BLaER1 (cell line): Measurements from ENCODE around the gene BASP1.

Source experiments
- H3K27ac ChIP-seq: shearing (Covaris generic); formaldehyde crosslinking; 2 replicates; pipeline ENCODE4 v1.8.1; 2022
- H3K27me3 ChIP-seq: shearing (Covaris generic); formaldehyde crosslinking; 2 replicates; pipeline ENCODE4 v1.8.1; 2022
- H3K36me3 ChIP-seq: shearing (Covaris generic); formaldehyde crosslinking; 2 replicates; pipeline ENCODE4 v1.8.1; 2022
- H3K4me1 ChIP-seq: shearing (Covaris generic); formaldehyde crosslinking; 2 replicates; pipeline ENCODE4 v1.8.1; 2022
- H3K4me2 ChIP-seq: shearing (Covaris generic); formaldehyde crosslinking; 2 replicates; pipeline ENCODE4 v1.8.1; 2022
- H3K4me3 ChIP-seq: shearing (Covaris generic); formaldehyde crosslinking; 2 replicates; pipeline ENCODE4 v1.8.1; 2022
- H3K9ac ChIP-seq: shearing (Covaris generic); formaldehyde crosslinking; 2 replicates; pipeline ENCODE4 v1.8.1; 2022
- H3K9me3 ChIP-seq: shearing (Covaris generic); formaldehyde crosslinking; 2 replicates; pipeline ENCODE4 v1.8.1; 2022
- H4K20me1 ChIP-seq: shearing (Covaris generic); formaldehyde crosslinking; 2 replicates; pipeline ENCODE4 v1.8.1; 2022
- Cebpa-rat ChIP-seq: shearing (Covaris generic); IDR thresholded peaks from 2 replicates; pipeline ENCODE4 v1.8.1; 2022

Gene BASP1

DNA sequence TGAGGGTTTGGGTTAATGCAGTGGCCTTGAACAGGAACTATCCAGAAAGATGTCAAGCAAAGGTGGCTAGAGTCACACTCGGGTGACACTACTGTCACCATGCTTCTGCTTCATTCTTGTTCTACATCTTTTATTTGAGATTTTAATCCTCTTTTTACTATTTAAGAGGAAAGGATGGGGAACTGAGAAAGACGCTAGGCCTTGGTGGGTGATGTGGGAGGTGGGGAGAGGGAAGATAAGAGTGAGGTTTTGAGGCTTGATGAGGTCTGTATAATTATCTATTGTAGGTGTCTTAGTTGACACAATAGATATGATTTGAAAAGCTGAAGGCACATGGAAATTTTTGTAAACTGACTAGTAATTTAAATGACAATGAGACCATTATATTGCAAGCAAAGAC, 3.5 kb upstream of the BASP1 start:
- no peak overlapping the region for H3K4me3 ChIP-seq
- H3K9me3 ChIP-seq = no peaks in the 10 kb centered on the region
- no peak overlapping the region for H3K4me2 ChIP-seq
- no peaks in the 10 kb centered on the region; the same call in 1 of the 2 replicates for H3K27me3 ChIP-seq
- H3K4me1 ChIP-seq = peaks cover 16% of the 10 kb centered on the region
- no peak overlapping the region for H3K27ac ChIP-seq
- TF ChIP-seq Cebpa-rat = no peak
- peaks cover 3% of the 10 kb centered on the region for H4K20me1 ChIP-seq
- no peaks in the 10 kb centered on the region for H3K36me3 ChIP-seq
- H3K9ac ChIP-seq = no peak overlapping the region

DNA sequence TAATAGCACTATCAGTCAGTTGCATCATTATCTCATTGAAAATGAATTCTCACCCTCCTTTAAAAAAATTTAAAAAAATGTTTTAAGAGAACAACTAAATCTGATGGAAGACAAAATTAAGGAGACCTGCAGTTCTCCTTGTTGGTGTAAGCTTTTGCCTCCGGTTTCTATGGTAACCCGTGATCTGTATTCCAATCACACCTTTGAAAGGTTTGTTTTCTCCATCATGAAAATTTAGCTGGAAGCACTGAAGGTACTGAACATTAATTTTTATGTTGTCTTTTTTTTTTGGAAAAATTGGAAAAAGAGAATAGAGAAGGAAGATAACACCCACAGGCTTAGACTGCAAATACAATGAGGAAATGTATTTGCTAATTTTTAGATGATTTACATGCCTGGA, 2.5 kb upstream of the BASP1 start:
- Histone ChIP-seq H3K27ac (no peak overlapping the region), H3K9ac (no peak overlapping the region)

GRCh38 chr5:17215361-17215760, 2.1 kb upstream of the BASP1 start:
- Histone ChIP-seq H3K27me3 (no peaks in the 10 kb centered on the region; the same call in 1 of the 2 replicates), H3K36me3 (no peaks in the 10 kb centered on the region), H3K4me3 (no peak overlapping the region), H3K27ac (no peak overlapping the region), H4K20me1 (peaks cover 17% of the 10 kb centered on the region), H3K4me1 (peaks cover 21% of the 10 kb centered on the region), H3K4me2 (peak overlapping the region; percentile 78), H3K9me3 (no peaks in the 10 kb centered on the region), H3K9ac (no peak overlapping the region)
- TF ChIP-seq Cebpa-rat = no peak

More for the DNA sequence above, 2.5 kb upstream of the BASP1 start:
- TF ChIP-seq Cebpa-rat = no peak
- Histone ChIP-seq H3K4me2 (peak overlapping the region; percentile 78), H3K36me3 (no peaks in the 10 kb centered on the region), H4K20me1 (peaks cover 12% of the 10 kb centered on the region), H3K27me3 (no peaks in the 10 kb centered on the region; the same call in 1 of the 2 replicates), H3K4me1 (peaks cover 21% of the 10 kb centered on the region), H3K4me3 (no peak overlapping the region), H3K9me3 (no peaks in the 10 kb centered on the region)

DNA sequence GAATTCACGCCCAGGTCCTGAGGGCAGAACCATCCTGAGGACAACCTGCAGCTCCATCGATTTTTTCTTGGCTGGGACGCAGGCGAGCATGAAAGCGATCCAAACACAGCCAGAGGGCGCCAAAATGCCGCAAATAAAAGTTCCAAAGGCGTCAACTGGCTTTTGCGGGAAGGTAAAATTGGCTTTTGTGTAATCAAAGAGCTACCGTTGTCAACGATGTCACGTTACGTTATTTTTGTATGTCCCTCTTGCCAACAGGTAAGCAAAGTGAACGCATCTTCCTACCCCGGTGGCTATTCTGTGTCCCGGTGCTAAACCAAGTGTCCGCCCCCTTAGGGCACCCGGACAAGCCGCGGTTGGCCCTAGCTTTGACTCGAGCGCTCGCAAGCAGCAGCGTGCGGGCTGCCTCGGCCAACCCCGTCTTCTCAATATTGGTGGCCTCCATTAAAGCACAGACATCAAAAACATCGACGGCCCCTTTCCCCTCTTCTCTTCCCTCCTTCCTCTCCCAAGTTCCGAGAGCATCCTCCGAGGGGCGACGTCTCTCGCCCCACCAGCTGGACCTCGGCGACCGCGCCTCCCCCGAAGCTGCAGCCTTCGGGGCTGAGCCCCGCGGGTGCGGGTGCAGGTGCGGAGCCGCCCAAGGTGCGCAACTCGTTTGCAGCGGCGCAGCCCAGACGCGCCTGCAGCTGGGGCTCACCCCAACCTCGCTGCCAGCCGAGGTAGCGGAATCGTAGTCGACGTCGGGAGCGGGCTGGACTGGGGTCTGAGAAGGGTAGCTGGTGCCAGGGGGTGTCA, 1.1 kb upstream of the BASP1 start:
- Histone ChIP-seq H3K27ac (no peak overlapping the region), H3K4me3 (peak overlapping the region; percentile 58), H3K4me1 (peaks cover 21% of the 10 kb centered on the region), H4K20me1 (peaks cover 24% of the 10 kb centered on the region), H3K4me2 (peak overlapping the region; percentile 78), H3K36me3 (no peaks in the 10 kb centered on the region), H3K9ac (no peak overlapping the region), H3K9me3 (no peaks in the 10 kb centered on the region), H3K27me3 (no peaks in the 10 kb centered on the region; the same call in 1 of the 2 replicates)
- TF ChIP-seq Cebpa-rat = no peak

GRCh38 chr5:17216974-17217492, 398 bp upstream of the BASP1 start:
- Histone ChIP-seq H3K9ac (no peak overlapping the region), H3K9me3 (no peaks in the 10 kb centered on the region), H3K4me3 (peak overlapping the region; percentile 58), H3K27me3 (no peaks in the 10 kb centered on the region; the same call in 1 of the 2 replicates), H3K36me3 (no peaks in the 10 kb centered on the region), H3K4me1 (peaks cover 21% of the 10 kb centered on the region), H3K27ac (no peak overlapping the region), H4K20me1 (peaks cover 24% of the 10 kb centered on the region), H3K4me2 (peak overlapping the region; percentile 78)
- TF ChIP-seq Cebpa-rat = no peak

DNA sequence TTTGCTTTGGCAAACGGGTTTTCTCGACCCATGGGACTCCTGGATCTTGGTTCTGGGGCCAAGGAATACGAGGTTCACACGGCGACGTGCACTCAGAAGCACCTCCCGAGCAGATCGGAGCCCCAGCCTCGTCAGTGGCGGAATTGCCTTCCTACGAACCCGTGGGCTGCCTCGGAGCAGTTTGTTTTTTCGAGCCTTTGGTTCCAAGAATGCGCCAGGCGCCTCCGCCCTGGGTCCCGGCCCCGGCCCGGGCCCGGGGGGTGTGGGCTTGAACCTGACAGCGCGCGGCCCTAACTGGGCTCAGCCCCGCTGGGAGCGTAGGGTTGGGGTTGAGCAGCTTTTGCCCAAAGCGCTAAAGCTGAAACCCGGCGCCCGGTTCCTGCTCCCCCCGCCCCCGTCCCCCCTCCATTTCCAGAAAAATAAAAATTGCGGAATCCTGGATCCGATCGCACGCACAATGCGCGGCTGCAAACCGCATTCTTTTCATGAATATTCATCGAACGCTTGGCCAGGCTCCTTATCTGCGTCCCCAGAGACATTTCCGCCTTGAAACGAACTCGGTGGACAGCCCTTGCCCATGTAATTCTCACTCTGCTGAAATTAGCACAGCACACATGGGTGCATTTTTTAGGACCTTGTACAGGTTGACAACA, 1.0 kb downstream of the BASP1 start:
- Histone ChIP-seq H3K9ac (peak overlapping the region; percentile 82), H4K20me1 (peaks cover 24% of the 10 kb centered on the region), H3K4me3 (peak overlapping the region; percentile 84), H3K27ac (peak overlapping the region; percentile 60), H3K4me2 (peak overlapping the region; percentile 87), H3K4me1 (peaks cover 21% of the 10 kb centered on the region), H3K27me3 (no peaks in the 10 kb centered on the region; the same call in 1 of the 2 replicates), H3K36me3 (no peaks in the 10 kb centered on the region), H3K9me3 (no peaks in the 10 kb centered on the region)
- TF ChIP-seq Cebpa-rat = no peak

DNA sequence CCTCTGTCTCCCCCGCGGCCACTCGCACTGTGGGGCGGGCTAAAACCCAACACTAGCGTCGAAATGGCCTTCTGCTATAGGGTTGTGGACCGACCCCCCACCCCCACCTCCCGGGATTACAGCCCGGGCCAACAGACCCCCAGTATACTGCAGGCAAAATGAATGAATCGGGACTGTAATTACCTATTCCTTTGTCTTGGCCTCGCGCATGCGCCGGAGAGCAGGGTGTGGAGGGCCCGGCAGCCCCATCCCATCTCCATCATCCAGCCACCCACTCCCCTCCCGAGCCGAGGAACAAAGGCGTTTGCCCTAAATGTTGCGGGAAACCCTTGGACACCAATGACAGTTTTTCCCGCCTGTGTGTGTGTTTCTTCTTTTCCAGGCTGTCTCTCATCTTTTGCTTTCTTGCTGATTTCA, 1.6 kb downstream of the BASP1 start:
- Histone ChIP-seq H3K27ac (no peak overlapping the region), H3K27me3 (no peaks in the 10 kb centered on the region; the same call in 1 of the 2 replicates), H3K4me1 (peaks cover 21% of the 10 kb centered on the region), H3K36me3 (no peaks in the 10 kb centered on the region), H3K4me2 (peak overlapping the region; percentile 87), H3K9ac (peak overlapping the region; percentile 82; the same call in 1 of the 2 replicates), H3K4me3 (peak overlapping the region; percentile 84), H4K20me1 (peaks cover 24% of the 10 kb centered on the region), H3K9me3 (no peaks in the 10 kb centered on the region)
- no peak for TF ChIP-seq Cebpa-rat

- H3K4me1 ChIP-seq = peaks cover 25% of the 10 kb centered on the region
- TF ChIP-seq Cebpa-rat = no peak
- H3K27me3 ChIP-seq = no peaks in the 10 kb centered on the region; the same call in 1 of the 2 replicates
- no peak overlapping the region for H3K4me3 ChIP-seq
- no peaks in the 10 kb centered on the region for H3K36me3 ChIP-seq
- no peaks in the 10 kb centered on the region for H3K9me3 ChIP-seq
- H4K20me1 ChIP-seq = peaks cover 24% of the 10 kb centered on the region
- H3K27ac ChIP-seq = no peak overlapping the region
- peak overlapping the region; percentile 87 for H3K4me2 ChIP-seq
- no peak overlapping the region for H3K9ac ChIP-seq
These were observed 2.0 kb downstream of the BASP1 start for GRCh38 chr5:17219469-17219868.

DNA sequence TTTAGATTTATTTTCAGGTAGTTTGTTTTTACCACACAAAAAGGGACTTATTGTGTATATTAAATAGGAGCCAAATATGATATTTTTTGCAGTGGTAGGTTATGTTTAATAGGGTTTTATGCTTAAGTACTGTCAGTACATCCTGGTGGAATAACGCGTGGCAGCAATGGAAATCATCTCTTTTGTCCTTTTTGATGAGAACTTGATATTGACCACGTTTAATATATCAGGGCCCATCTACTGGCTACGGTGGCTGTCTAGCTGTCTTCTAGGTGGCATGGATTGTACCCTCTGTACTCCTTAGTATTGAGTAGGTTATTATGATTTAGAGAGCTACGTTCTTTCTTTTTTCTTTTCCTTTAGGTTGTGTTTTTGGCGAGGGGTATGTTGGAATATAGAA, 2.6 kb downstream of the BASP1 start:
- H3K9me3 ChIP-seq = no peaks in the 10 kb centered on the region
- H3K4me2 ChIP-seq = no peak overlapping the region
- no peak for TF ChIP-seq Cebpa-rat
- H3K27ac ChIP-seq = no peak overlapping the region
- H4K20me1 ChIP-seq = peaks cover 24% of the 10 kb centered on the region
- peaks cover 27% of the 10 kb centered on the region for H3K4me1 ChIP-seq
- H3K27me3 ChIP-seq = no peaks in the 10 kb centered on the region; the same call in 1 of the 2 replicates
- no peak overlapping the region for H3K9ac ChIP-seq
- no peak overlapping the region for H3K4me3 ChIP-seq
- no peaks in the 10 kb centered on the region for H3K36me3 ChIP-seq

GRCh38 chr5:17220469-17220868, 3.0 kb downstream of the BASP1 start:
- no peak overlapping the region for H3K4me2 ChIP-seq
- H3K27ac ChIP-seq = no peak overlapping the region
- peaks cover 24% of the 10 kb centered on the region for H4K20me1 ChIP-seq
- no peak overlapping the region for H3K9ac ChIP-seq
- H3K36me3 ChIP-seq = no peaks in the 10 kb centered on the region
- H3K9me3 ChIP-seq = no peaks in the 10 kb centered on the region
- no peak for TF ChIP-seq Cebpa-rat
- H3K4me1 ChIP-seq = peaks cover 26% of the 10 kb centered on the region
- H3K27me3 ChIP-seq = no peaks in the 10 kb centered on the region; the same call in 1 of the 2 replicates
- no peak overlapping the region for H3K4me3 ChIP-seq
